HG02981 (cell line): ENCODE results near the gene TP73.
"Not testable (repeated sequence)": the region's sequence is repeated elsewhere in the genome, so short reads cannot be mapped to it uniquely, and the experiment has no call there.

Source experiments
- ATAC-seq: cut with Tn5 transposase; IDR thresholded peaks from one replicate; pipeline ENCODE4 v1.9.1; 2021; ENCODE audit warnings: mild to moderate bottlenecking, moderate library complexity; ENCODE audit not compliant: unreplicated experiment

The TP73 gene

DNA sequence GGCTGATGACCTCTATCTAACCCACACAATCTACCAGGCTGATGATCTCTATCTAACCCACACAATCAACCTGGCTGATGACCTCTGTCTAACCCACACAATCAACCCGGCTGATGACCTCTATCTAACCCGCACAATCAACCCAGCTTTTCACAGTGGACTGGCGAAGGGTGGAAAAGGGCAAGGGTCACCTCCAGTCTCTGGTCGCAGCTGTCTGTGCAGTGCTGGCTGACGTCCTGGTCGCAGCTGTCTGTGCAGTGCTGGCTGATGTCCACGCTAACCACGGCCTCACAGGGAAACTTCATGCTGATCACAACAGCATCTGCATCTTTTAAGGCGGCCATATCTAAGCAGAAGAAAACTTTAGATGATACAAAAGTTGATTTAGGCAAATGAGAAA, 87.7 kb downstream of the TP73 start:
- no peak for ATAC-seq

DNA sequence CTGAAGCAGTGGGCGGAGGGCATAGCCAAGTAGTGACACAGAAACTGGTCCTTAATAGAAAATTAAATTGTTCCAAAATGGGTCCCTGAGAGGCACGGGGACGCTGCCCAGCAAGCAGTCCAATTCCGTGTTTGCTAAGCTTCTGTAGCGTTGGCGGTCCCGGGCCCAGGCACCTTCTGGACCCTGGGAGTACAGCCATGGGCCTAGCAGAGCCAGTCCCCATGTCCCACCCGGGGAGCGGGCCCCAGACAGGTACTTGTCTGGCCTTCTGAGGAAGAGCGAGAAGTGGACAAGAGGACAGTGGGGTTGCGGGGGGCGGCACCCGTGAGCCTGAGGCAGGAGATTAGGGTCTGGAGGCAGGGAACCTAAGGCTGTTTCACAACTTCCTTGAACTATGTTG, 88.4 kb downstream of the TP73 start:
- no peak for ATAC-seq

DNA sequence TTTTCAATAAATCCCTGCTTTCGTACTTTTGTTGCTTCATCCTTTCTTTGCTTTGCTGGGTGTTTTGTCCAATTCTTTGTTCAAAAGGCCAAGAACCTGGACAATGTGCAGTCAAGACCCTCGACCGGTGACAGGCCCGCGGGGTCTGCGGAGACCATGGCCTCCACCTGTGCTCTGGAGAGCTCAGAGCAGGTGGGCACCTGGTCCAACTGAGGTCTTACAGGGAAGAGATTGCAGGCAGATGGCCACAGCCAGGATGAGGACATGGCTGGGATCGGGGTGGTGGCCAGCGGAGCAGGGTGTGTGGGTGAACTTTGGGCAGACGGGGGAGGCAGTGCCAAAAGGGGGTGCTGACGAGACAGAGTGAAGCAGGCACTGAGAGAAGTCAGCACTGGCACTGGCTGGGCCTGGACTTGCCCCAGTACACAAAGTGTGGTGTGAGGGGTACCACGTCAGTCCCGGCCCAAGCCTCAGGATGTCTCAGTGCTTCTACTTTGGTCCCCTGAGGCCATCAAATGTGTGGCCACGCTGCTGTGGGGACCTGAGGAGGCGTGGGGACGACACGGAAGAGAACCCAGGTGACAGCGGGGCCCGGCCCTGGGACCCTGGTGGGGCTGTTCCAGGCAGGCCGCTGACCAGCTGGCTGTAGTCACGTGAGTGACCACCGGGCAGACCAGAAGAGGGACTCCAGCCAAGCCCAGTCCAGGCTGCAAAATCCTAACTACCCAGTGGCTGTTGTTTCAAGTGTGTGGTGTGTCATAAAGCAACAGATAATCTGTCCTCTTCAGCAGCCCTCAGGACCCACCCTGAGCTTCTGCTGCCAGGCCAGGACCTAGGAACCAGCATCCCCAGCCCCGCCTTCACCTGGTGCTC, 89.5 kb downstream of the TP73 start:
- no peak for ATAC-seq

DNA sequence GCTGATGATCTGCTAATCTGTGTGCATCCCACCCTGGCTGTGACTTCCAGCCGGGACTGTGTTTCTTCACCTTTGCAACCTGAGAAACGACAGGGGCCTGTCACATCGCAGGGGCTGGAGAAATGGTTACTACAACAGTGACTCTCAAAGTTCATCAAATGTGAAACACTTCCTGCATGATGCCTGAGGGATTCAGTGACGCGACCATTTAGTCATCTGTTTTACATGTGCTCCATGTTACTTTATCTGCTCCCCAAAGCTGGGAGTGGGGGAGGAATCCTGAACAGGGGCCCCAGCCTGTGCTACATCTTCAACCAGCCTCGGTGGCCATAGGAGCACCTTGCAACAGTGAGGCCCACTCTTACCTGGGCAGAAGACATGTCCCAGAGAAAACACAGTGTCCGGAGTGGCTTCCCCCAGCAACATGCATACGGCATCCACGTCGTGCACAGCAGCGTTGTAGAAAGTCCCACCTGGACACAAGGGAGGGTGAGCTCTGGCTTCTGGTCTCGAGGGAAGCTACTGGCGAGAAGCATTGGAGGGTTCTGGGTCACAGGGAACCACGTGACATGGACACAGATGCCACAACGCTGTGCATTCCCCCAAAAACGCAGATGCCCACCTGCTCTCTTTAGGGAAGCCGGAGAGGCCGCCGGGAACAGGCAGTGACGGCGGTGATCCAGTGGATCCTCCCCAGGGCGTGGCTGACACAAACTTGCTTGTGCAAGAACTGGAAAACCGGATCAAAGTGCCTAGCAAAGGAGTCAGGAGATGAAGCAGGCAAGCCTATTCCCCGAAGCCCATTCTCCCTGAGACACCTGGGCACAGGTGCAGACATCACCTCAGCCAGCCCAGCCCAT, 90.4 kb downstream of the TP73 start:
- no peak for ATAC-seq

DNA sequence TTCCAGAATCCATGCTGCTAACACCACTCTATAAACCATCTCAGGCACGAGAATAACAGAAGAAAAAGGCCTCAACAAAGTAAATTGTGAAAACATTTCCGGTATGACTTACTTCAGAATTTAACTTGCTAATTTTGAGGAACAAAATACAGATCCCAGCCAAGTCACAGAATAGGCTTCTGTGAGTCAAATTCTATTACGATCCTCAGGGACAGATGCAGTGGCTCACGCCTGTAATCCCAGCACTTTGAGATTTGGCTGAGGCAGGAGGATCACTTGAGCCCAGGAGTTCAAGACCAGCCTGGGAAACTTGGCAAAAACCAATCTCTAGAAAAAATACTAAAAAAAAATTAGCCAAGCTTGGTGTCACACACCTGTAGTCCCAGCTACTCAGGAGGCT, 91.1 kb downstream of the TP73 start:
- no peak for ATAC-seq

DNA sequence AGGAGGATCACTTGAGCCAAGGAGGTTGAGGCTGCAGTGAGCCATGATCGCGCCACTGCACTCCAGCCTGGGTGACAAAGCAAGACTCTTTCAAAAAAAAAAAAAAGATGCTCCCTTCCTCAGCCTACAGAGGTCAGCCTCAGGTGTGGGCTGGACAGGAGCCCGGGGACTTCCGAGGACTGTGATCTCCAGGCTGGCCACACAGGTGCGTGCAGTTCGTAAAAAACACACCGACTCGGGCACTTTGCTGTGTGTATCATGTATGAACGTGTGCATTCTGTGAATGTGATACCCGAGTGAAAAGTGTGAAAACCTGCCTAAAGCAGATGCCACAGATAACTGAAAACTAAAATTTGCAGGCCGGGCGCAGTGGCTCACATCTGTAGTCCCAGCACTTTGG, 91.5 kb downstream of the TP73 start:
- ATAC-seq = no peak

DNA sequence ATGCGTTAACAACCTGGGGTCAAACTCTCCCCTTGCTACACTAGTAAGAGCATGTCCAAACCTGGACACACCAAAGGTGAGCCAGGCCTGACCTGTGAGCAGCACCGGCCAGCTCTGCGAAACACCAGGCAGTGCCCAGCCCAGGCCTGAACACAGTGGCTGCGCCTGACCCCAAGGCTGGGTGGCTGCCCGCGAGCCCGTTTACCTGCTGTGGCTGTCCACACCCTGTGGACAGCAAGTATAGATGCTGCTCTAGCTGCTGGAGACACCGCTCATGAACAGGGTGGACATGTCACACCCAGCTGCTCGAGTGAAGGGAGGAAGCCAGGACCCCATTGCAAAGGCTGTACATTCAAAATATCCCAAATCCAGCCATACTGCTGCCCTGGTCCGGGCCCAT, 92.3 kb downstream of the TP73 start:
- ATAC-seq = no peak

DNA sequence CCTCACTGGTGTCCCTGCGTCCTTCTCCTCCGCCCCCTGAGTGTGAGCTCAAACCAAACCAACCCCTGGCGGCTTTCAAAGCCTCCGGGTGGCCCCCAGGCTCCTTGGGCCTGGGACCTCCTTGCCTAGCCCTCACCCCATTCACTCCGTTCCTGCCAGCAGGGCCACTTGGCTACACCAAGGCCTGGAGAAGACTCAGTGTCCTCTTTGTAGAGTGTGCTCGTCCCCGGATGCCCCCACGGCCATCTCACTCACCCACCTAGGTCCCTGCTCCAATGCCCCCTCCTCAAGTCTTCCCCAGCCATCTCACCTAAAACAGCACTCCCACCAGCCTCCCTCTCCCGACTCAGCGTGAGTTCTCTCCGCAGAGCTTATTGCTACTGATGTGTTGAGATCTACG, 92.8 kb downstream of the TP73 start:
- no peak for ATAC-seq

DNA sequence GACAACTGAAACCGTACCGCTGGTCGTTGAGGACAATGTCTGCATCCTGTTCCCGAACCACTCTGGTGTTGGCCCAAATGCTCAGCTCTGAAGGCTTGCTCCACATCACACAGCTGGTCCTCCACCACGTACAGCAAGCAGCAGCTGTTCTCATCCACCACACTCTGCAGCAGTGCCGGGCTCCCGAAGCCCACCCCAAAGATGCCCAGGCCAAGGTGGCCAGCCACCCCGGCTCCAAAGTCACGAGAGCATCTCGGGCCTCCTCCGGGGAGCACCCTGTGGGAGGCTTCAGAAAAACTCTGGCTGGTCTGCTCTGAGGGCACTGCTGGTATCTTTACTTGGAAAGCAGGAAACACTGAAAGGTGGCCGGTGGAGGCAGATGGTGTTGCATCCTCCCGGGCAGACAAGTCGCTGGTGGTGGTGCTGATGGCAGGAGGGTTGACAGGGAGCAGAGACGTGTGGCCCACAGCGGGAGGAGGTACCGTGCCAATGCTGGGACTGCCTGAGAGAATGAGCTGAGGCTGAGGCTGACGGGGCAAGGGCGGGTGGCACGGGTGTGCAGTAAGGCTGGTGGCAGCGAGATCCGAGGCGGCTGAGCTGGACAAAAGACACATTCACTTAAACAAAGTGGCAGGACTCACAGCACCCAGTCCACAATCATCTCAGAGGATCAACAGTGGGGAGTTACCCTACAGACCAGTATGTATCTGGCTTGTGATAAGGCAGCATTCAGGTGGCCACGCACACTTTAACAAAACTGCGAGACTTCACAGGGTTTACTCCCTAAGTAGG, 93.5 kb downstream of the TP73 start:
- ATAC-seq = no peak

DNA sequence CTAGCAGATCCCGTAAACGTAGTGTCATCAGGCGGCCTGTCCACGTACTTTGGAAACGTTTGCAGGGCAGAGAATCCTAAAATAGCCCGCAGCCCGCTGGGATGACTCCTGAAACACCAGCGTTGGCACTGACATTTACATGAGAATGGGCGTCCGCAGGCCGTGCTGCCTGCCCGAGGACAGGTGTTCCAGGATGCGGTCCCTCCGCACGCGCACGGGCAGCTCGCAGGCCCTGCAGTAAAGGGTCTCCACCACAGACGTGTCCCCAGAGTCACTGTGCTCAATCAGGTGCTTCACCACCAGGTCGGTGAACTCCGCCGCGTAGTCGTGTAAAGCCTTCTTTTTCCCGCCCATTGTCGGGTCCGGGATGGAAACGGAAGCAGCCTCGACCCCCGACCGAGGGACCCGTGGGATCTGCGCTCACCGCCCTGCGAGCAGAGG, 94.1 kb downstream of the TP73 start:
- peak; percentile 12 for ATAC-seq

DNA sequence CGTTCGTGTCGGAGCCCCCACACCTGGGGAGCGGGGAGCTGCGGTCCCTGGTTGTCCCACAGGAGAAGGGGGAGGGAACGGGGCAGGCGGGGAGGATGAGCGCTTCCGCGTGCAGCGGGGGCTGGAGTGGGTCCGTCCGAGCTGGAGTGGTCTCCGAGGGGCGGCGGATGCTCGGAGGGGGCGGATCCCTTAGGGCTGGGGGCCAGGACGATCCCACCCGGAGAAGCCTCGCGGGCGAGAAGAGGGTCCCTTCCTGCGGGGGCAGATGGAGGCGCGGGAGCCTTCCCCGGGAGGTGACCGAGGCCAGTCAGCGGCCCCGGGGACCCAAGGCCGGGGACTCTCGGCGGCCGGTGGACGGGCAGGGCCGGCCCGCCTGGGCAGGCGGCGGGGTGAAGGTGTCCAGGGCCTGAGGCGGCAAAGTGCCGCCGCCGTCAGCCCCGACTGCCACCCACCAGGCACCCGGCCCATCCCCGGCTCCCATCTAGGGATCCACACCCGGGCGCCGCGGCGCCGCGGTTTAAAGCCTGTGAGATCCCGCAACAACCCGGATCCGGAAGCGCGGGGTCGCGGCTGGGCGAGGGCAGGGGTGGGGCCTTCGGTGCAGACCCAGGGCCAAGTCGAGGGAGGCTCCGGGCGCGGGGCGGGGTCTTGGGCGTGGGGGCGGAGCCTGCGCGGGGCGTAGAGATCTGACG, 94.7 kb downstream of the TP73 start:
- ATAC-seq = peak; percentile 83

DNA sequence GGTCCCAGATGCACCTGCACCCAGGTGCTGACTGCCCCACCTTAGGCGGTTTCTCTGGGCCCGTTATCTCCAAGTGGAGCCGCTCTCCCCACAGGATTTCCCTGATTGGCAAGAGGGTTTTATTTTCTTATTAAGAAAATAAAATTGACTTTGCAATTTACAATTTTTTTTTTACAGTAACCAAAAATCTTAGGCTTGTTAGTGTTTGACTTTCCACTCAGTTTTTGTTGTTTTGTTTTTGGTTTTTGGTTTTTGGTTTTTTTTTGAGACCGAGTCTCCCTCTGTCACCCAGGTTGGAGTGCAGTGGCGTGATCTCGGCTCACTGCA, 95.2 kb downstream of the TP73 start:
- ATAC-seq = no peak

DNA sequence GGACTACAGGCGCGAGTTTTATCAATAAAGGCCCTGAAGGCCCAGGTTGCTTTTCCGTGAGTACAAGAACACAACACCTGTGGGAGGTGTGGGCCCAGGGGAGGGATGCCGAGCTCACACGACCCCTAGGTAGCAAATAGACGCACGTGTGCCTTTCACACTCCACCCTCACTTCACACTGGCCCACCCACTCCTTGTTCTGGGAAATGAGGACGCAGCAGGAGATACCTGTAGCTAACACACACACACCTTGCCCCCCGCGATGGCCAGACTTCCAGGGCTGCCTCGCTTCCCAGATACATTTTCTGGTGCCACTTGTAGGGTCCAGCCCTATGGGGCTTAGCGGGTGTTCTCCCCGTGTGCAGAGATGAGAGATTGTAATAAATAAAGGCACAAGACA, 95.6 kb downstream of the TP73 start:
- no peak for ATAC-seq

DNA sequence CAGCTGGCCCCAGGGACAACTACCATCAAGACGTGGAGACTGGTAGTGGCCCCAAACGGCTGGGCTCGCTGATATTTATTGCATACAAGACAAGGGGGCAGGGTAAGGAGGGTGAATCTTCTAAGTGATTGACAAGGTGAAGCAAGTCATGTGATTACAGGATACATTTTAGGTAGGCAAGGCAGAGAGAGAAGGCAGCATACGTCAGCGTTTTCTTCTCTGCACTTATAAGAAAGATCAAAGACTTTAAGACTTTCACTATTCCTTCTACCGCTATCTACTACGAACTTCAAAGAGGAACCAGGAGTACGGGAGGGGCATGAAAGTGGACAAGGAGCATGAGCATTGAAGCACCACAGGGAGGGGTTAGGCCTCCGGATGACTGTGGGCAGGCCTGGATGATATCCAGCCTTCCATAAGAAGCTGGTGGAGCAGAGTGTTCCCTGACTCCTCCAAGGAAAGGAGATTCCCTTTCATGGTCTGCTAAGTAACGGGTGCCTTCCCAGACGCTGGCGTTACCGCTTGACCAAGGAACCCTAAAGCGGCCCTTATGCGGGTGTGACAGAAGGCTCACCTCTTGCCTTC, 96.1 kb downstream of the TP73 start:
- not testable (repeated sequence) for ATAC-seq

DNA sequence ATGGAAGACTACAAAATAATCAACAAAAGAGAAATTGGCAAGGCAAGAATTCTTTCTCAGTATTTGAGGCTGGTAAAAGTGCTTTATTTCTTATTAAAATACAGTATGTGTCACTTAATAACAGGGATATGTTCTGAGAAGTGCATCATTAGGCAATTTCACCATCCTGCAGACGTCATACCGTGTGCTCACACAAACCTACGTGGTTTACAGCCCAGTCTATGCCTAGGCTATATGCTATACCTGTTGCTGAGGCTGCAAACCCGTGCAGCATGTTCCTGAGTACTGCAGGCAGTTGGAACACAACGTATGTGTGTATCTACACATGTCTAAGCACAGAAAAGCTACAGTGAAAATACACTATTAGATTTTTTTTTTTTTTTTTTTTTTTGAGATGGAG, 97.2 kb downstream of the TP73 start:
- ATAC-seq = no peak

DNA sequence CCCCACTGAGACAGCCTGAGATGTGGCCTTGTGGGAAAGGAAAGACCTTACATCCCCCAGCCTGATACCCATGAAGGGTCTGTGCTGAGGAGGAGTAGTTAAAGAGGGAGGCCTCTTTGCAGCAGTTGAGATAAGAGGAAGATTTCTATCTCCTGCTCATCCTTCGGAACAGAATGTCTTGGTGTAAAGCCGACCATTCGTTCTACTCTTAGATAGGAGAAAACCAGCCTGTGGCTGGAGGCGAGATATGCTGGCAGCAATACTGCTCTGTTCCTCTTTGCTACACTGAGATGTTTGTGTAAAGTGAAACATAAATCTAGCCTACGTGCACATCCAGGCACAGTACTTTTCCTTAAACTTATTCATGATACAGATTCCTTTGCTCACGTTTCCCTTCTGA, 98.4 kb downstream of the TP73 start:
- ATAC-seq = no peak

DNA sequence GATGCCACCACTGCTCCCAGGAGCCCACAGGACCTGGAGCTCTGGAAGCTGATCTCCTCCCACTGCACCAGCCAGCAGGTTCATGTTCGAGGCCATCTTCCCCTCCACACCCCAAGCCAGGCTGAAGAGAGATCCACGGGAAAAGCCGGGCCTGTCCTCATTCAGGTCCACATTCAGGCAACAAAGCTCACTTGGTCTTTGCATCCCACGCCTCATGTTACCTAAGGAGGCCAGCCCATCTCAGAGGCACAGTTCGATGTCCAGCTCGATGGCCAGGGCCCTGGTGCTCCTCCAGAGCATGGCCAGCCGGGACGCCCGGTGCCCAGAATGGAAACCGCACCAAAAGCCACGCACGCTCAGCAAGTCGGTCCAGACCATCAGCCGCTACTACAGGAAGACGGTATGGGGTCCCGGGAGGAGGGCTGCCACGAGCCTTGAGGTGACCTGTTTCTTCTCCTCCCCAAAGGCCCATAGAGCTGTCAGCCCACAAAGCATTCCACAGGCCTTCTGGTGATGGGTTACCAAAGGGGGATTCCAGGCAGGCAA, 100.2 kb downstream of the TP73 start, which contains the start of gene CCDC27:
TSS of gene CCDC27 (plus strand) at position 51 of the 546 bp plus-strand sequence. CDS start at position 83, 32 bp downstream.
- ATAC-seq = no peak

DNA sequence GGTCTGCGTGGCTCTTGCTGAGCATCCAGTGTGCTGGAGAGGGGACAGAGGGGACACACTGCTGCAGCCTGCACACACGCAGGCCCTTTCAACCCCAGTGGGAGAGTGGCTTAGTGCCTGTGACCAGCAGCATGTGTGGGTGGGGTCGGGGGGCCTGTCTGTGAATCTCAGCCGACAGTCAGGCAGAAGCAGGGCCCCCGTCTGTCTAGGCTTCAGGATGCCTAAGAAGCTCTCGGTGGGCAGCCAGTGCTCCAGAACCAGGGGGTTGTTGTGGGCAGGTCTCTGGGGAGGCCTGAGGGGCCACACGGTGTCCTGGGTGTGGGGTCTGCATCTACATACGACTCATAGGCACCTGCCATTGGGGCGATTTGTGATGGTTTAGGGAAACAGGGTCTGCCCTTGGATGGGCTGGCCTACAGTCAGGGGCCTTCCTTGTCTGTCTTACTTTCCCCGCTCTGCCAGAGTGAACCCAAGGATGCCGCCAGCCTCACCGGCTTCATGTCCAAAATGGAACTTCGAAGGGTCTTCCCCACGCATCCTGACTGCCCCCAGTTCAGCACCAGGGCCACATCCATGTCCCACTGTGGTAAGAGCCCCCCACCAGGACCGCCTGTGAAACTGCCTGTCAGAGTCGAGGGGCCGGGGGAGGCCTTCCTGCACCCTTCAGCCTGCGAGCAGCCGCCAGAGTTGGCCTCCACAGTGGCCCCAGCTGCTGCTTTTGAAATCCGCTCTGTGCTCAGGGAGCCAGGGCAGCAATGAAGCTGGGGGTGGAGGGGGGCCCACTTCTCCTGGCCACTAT, 101.5 kb downstream of the TP73 start:
- no peak for ATAC-seq

DNA sequence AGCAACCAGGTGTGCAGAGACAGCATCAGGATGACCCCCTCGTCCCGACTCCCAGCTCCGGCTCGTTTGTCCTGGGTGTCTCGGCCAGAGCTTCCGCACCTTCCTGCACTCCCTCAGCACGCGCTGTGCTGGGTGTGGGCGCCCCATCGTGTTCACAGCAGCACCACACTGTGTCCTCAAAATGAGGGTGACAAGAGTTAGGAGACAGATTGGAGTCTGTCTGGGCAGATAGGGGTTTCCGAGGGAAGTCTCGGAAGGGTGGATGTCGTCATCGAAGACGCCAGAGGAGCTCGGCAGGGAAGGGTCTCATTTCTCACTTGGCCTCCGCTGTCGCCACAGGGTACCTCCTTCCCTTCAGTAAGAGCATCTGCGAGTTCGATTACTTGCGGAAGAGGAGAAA, 104.1 kb downstream of the TP73 start:
- no peak for ATAC-seq
